Renal cortex interstitium (tissue), 11 donors: ENCODE results near the gene HOXB1. TPM values are rescaled to one million over a fixed set of nuclear protein-coding genes. Genes with fewer than 3 reads are reported as not detected.
"Not testable (repeated sequence)": the region's sequence is repeated elsewhere in the genome, so short reads cannot be mapped to it uniquely, and the experiment has no call there.

Source experiments
- DNase-seq, 11 donors: peaks; one replicate each; pipeline ENCODE4 v3.0.0-alpha.2; 2013; ENCODE audit warnings: low read depth in 9 of 11, low spot score in 4 of 11; ENCODE audit errors: extremely low read depth in 1 of 11
- polyA plus RNA-seq, 3 donors: library from polyadenylated mRNA; unstranded; fragments of 120-200 nt; gene quantifications; one replicate each; pipeline ENCODE4 v1.2.1, GENCODE V29; 2013; ENCODE audit not compliant: insufficient read length in 3 of 3

The HOXB1 gene
- polyA plus RNA-seq, 3 donors = 0.19 to 0.91 (median 0.27) TPM

DNA sequence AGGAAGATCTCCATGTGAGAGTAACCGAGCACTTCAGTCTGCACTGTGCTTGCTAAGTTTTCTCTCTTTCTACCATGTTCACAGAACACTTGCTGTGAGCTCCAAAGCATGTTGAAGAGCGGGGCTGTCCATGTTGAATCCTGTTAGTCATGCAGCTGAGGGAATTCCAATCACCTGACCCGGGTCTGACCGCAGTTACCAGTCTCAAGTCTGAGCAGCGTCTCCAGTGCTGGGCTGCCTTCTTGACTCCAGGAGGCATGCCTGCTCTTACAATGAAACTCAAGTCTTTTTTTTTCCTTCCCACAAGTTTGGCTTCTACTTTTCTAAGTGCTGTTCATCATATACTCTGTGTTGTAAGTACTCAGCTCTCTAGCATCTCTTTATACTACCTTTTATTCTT is 44.3 kb downstream of the HOXB1 start:
- no peak for DNase-seq

DNA sequence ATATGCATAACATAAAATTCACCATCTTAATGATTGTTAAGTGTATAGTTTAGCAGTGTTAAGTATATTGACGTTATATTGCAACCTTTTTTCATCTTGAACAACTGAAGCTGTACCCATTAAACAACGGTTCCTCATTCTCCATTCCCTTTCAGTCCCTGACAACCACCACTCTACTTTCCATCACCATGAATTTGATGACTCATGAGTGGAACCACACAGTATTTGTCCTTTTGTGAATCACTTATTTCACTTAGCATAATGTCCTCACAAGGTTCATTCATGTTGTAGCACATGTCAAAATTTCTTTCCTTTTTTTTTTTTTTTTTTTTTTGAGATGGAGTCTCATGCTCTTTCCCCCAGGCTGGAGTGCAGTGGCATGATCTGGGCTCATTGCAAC is 46.0 kb downstream of the HOXB1 start:
- DNase-seq = no peak

DNA sequence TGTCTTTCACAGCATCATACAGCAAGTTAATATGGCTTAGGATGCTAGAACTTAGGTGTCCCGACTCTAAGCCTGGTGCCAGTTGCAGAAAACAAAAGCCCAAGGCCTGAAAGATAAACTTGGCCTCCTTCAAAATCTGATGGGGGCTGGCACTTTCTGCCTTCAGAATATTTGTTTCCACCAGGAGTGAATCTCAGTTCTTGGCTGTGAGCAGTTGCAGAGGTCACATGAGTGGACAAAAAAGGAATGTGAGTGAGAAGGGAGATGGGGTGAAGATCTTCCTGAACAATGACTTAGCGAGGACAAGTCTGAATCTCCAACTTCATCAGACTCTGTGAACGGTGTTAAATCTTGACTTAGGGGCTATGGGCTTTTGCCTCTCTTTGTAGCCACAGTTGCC is 46.6 kb downstream of the HOXB1 start:
- DNase-seq = no peak

DNA sequence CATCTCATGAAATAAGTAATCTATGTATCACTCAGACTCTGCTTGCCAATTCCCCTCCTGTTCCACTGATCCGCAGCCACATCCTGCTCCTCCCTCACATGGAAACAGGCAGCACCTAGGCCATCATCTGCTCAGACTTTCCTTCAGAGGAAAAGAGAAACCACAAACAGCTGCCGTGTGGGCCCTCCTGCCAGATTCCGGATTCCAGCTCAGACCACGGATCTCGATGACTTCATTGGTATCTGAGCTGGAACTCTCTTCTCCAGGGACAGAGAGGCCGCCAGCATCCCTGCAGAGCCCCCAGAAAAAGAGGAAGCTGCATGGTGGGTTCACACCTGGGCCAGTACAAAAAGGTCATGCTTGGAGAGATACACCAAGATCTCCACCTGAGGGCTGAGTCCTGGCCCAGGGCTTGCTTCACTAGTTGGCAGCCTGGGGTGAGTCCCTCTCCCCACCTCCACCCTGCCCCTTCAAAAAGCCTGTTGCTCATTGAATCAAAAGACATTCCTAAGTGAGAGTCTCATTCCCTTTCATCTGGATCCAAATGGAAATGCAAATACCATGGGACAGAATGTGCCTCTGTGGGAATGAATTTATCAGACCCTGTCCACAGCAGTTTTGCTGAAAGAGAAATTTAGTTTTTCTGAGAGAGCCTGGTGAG is 47.2 kb downstream of the HOXB1 start:
- DNase-seq = no peak

DNA sequence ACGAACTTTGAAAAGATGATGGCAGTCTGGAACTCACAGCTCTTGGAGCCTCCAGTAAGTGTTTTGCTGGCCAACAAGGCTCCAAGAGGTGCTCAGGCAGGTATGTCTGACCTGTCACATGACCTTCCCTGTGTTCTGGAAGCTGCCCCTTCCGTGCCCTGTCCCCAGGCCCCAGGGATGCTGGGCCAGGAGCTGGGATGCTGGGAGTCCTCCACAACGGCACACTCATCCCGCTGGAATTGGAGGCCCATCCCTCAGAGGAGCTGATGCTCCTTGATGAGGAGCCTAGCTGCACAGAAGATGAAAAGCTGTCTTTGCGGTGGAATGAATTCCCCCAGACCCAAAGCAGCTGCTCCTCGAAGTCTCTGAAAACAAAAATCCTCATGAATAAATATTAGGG is 47.8 kb downstream of the HOXB1 start:
- DNase-seq = no peak

DNA sequence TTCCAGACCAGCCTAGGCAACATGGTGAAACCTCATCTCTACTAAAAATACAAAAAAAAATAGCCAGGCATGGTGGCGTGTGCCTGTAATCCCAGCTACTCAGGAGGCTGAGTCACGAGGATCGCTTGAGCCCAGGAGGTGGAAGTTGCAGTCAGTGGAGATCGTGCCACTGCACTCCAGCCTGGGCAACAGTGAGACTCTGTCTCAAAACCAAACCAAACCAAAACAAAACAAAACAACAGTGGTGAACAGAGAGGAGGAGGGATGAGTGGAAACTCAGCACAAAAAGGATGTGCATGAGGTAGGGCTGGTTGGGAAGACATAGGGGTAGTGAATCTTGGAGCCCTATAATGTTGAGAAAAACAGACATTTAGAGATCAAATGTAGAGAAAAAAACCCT is 48.5 kb downstream of the HOXB1 start:
- DNase-seq = not testable (repeated sequence)

DNA sequence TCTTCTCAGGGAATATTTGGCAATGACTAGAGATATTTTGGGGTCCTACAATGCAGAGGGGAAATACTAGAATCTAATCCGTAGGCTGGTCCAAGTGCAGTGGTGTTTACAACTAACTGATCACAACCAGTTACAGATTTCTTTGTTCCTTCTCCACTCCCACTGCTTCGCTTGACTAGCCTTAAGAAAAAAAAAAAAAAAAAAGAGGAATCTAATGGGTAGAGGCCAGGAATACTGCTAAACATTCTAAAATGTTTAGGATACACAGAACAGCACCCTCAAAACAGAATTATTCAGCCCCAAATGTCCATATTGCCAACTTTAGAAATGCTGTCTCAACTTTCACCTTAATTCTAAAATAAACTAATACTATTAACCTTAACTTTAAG is 51.8 kb downstream of the HOXB1 start:
- no peak for DNase-seq

Other genes with a start within 250 kb of the HOXB1 start
- 10 to 100 TPM in 2 of 3 donors, 1 to 10 TPM in 1; 8.5 to 12.3 (median 10.6) TPM for gene SKAP1, start 100.8 kb downstream of the HOXB1 start, polyA plus RNA-seq
- 10 to 100 TPM; 42.7 to 52.5 (median 49.0) TPM for gene HOXB2, start 14.1 kb upstream of the HOXB1 start, polyA plus RNA-seq
- 10 to 100 TPM; 12.3 to 26.4 (median 15.6) TPM for gene HOXB4, start 47.3 kb upstream of the HOXB1 start, polyA plus RNA-seq
- gene HOXB3, start 59.2 kb upstream of the HOXB1 start, polyA plus RNA-seq = 100 to 1,000 TPM; 153 to 258 (median 169) TPM
- gene HOXB5, start 62.8 kb upstream of the HOXB1 start, polyA plus RNA-seq = 10 to 100 TPM; 30.0 to 58.2 (median 39.7) TPM
- 100 to 1,000 TPM in 2 of 3 donors, 10 to 100 TPM in 1; 78.6 to 173 (median 115) TPM for gene HOXB6, start 74.0 kb upstream of the HOXB1 start, polyA plus RNA-seq
- gene HOXB7, start 80.0 kb upstream of the HOXB1 start, polyA plus RNA-seq = 10 to 100 TPM; 48.5 to 52.0 (median 48.5) TPM
- gene HOXB8, start 84.3 kb upstream of the HOXB1 start, polyA plus RNA-seq = 10 to 100 TPM; 46.1 to 68.4 (median 55.6) TPM
- gene HOXB9, start 95.3 kb upstream of the HOXB1 start, polyA plus RNA-seq = 10 to 100 TPM; 68.7 to 88.7 (median 72.5) TPM
- gene PRAC1, start 191.5 kb upstream of the HOXB1 start, polyA plus RNA-seq = not detected
- not detected for gene PRAC2, start 192.2 kb upstream of the HOXB1 start, polyA plus RNA-seq
- not detected for gene HOXB13, start 197.7 kb upstream of the HOXB1 start, polyA plus RNA-seq